H9 (cell line): ENCODE data around the gene PLXNA1. TPM values are rescaled to one million over a fixed set of nuclear protein-coding genes. Genes with fewer than 3 reads are reported as not detected.

Experiments used
- DNase-seq: peaks from one replicate; pipeline ENCODE4 v3.0.0-alpha.2; 2017
- H2AFZ ChIP-seq: one replicate; pipeline ENCODE4 v1.6.1; 2013; ENCODE audit warnings: mild to moderate bottlenecking, low read length, control low read depth, moderate library complexity
- H2AK5ac ChIP-seq: 2 replicates; pipeline ENCODE4 v1.6.1; 2013; ENCODE audit warnings: low read length, control low read depth, mixed read lengths; ENCODE audit not compliant: insufficient read length
- H2BK120ac ChIP-seq: one replicate; pipeline ENCODE4 v1.6.1; 2013; ENCODE audit warnings: low read depth, mild to moderate bottlenecking, low read length, control low read depth, inconsistent platforms; ENCODE audit not compliant: poor library complexity, severe bottlenecking
- H2BK12ac ChIP-seq: 2 replicates; pipeline ENCODE4 v1.6.1; 2013; ENCODE audit warnings: low read length, control low read depth, mixed read lengths, low read depth; ENCODE audit not compliant: insufficient read length
- H2BK15ac ChIP-seq: 2 replicates; pipeline ENCODE4 v1.6.1; 2013; ENCODE audit warnings: low read depth, low read length, control low read depth
- H2BK20ac ChIP-seq: one replicate; pipeline ENCODE4 v1.6.1; 2013; ENCODE audit warnings: low read depth, mild to moderate bottlenecking, low read length, control low read depth, inconsistent platforms; ENCODE audit not compliant: poor library complexity, severe bottlenecking
- H2BK5ac ChIP-seq: 2 replicates; pipeline ENCODE4 v1.6.1; 2013; ENCODE audit warnings: low read length, control low read depth, mixed read lengths; ENCODE audit not compliant: insufficient read length
- H3K14ac ChIP-seq: 2 replicates; pipeline ENCODE4 v1.6.1; 2013; ENCODE audit warnings: low read length, control low read depth; ENCODE audit not compliant: insufficient read depth
- H3K18ac ChIP-seq: 2 replicates; pipeline ENCODE4 v1.6.1; 2013; ENCODE audit warnings: low read depth, mild to moderate bottlenecking, mixed read lengths, low read length, control low read depth; ENCODE audit not compliant: insufficient read length
- H3K23ac ChIP-seq: 2 replicates; pipeline ENCODE4 v1.6.1; 2013; ENCODE audit warnings: low read length, control low read depth, mixed read lengths, low read depth; ENCODE audit not compliant: insufficient read length
- H3K23me2 ChIP-seq: 2 replicates; pipeline ENCODE4 v1.6.1; 2013; ENCODE audit warnings: low read depth, mild to moderate bottlenecking, mixed read lengths, low read length, control low read depth; ENCODE audit not compliant: insufficient read length, poor library complexity, severe bottlenecking
- H3K27ac ChIP-seq: 2 replicates; pipeline ENCODE4 v1.5.1; 2013; ENCODE audit warnings: low read length, control low read depth, mixed read lengths, low read depth; ENCODE audit not compliant: insufficient read length
- H3K27me3 ChIP-seq: 2 replicates; pipeline ENCODE4 v1.6.1; 2013; ENCODE audit warnings: low read length, control low read depth, inconsistent platforms; ENCODE audit not compliant: insufficient read depth
- H3K4ac ChIP-seq: 2 replicates; pipeline ENCODE4 v1.6.1; 2013; ENCODE audit warnings: low read depth, mild to moderate bottlenecking, control low read depth, inconsistent platforms, low read length, moderate library complexity
- H3K4me1 ChIP-seq: 2 replicates; pipeline ENCODE4 v1.6.1; 2013; ENCODE audit warnings: low read length, control low read depth, inconsistent platforms; ENCODE audit not compliant: insufficient read depth
- H3K4me2 ChIP-seq: 2 replicates; pipeline ENCODE4 v1.6.1; 2013; ENCODE audit warnings: low read length, control low read depth, mixed read lengths; ENCODE audit not compliant: insufficient read length, insufficient read depth
- H3K56ac ChIP-seq: 2 replicates; pipeline ENCODE4 v1.6.1; 2013; ENCODE audit warnings: low read depth, mild to moderate bottlenecking, mixed read lengths, low read length, control low read depth; ENCODE audit not compliant: insufficient read length
- H3K79me1 ChIP-seq: 2 replicates; pipeline ENCODE4 v1.6.1; 2013; ENCODE audit warnings: low read depth, mild to moderate bottlenecking, moderate library complexity, low read length, control low read depth, inconsistent platforms; ENCODE audit not compliant: insufficient read depth, poor library complexity, severe bottlenecking
- H3K79me2 ChIP-seq: 2 replicates; pipeline ENCODE4 v1.6.1; 2013; ENCODE audit warnings: low read length, control low read depth, inconsistent platforms; ENCODE audit not compliant: insufficient read depth
- H3K9ac ChIP-seq: 2 replicates; pipeline ENCODE4 v1.6.1; 2013; ENCODE audit warnings: low read length, control low read depth, mixed read lengths; ENCODE audit not compliant: insufficient read length; ENCODE audit errors: extremely low read depth
- H3K9me3 ChIP-seq: one replicate; pipeline ENCODE4 v1.6.1; 2013; ENCODE audit warnings: low read depth, low read length, inconsistent platforms; ENCODE audit not compliant: control insufficient read depth
- H3T11ph ChIP-seq: one replicate; pipeline ENCODE4 v1.6.1; 2013; ENCODE audit warnings: mild to moderate bottlenecking, low read length, control low read depth, inconsistent platforms
- H4K20me1 ChIP-seq: one replicate; pipeline ENCODE4 v1.6.1; 2013; ENCODE audit not compliant: control insufficient read depth, insufficient read length, insufficient read depth
- H4K5ac ChIP-seq: 2 replicates; pipeline ENCODE4 v1.6.1; 2013; ENCODE audit warnings: low read depth, mild to moderate bottlenecking, mixed read lengths, low read length, control low read depth; ENCODE audit not compliant: insufficient read length
- H4K8ac ChIP-seq: replicated peaks from 2 replicates; pipeline ENCODE4 v1.6.1; 2013; ENCODE audit warnings: low read length, control low read depth, mixed read lengths, low read depth; ENCODE audit not compliant: insufficient read length
- H4K91ac ChIP-seq: 2 replicates; pipeline ENCODE4 v1.6.1; 2013; ENCODE audit warnings: low read depth, mild to moderate bottlenecking, moderate library complexity, mixed read lengths, low read length, control low read depth; ENCODE audit not compliant: insufficient read length
- H3K27ac Mint-ChIP-seq, 3 experiments: 2 replicates in 2 of 3; 3 replicates in 1 of 3; pipeline ENCODE4 v1.8.0; 2020 to 2021; ENCODE audit warnings: mixed read lengths in 3 of 3, mild to moderate bottlenecking in 1 of 3, moderate library complexity in 1 of 3
- H3K27me3 Mint-ChIP-seq: 2 replicates; pipeline ENCODE4 v1.8.0; 2021; ENCODE audit warnings: low read depth, mild to moderate bottlenecking, moderate library complexity, mixed read lengths
- H3K36me3 Mint-ChIP-seq, 3 experiments: 2 replicates in 2 of 3; 3 replicates in 1 of 3; pipeline ENCODE4 v1.8.0; 2020 to 2021; ENCODE audit warnings: low read depth in 3 of 3, mixed read lengths in 3 of 3; ENCODE audit not compliant: insufficient read depth in 1 of 3
- H3K4me1 Mint-ChIP-seq, 2 experiments: 2 replicates each; pipeline ENCODE4 v1.8.0; 2020; ENCODE audit warnings: mixed read lengths in 2 of 2
- H3K4me3 Mint-ChIP-seq, 2 experiments: 2 replicates in 1 of 2; 3 replicates in 1 of 2; pipeline ENCODE4 v1.8.0; 2020 to 2021; ENCODE audit warnings: mild to moderate bottlenecking in 2 of 2, mixed read lengths in 2 of 2, moderate library complexity in 1 of 2
- H3K9me3 Mint-ChIP-seq, 2 experiments: 2 replicates in 1 of 2; 3 replicates in 1 of 2; pipeline ENCODE4 v1.8.0; 2020; ENCODE audit warnings: mild to moderate bottlenecking in 2 of 2, mixed read lengths in 2 of 2, moderate library complexity in 1 of 2
- CTCF ChIP-seq: fragments of 200-600 bp; sonication (generic); conservative IDR thresholded peaks from 3 replicates; pipeline ENCODE4 v1.8.0; 2021; ENCODE audit warnings: antibody characterized with exemption, mild to moderate bottlenecking
- WGBS: extraction: QIAGEN DNeasy Blood & Tissue Kit; methylation state at CpG from one replicate; pipeline ENCODE4 v1.1.7; 2013; ENCODE audit warnings: missing lambda C conversion rate, low lambda C conversion rate, mixed read lengths; ENCODE audit not compliant: insufficient read length; ENCODE audit errors: extremely low coverage; 5-methylcytosine and 5-hydroxymethylcytosine counted together
- total RNA-seq: library from RNA; stranded (reverse); gene quantifications from 2 replicates; pipeline ENCODE4 v1.2.1, GENCODE V29; 2021

PLXNA1 gene
- total RNA-seq, 1 experiment from 2014 or later = 42.1 TPM

- Histone ChIP-seq H3K79me2 (no peaks in the 10 kb centered on the region), H4K5ac (no peak overlapping the region), H4K8ac (no peak overlapping the region), H3K4me2 (no peak overlapping the region), H3K14ac (no peak overlapping the region), H3K23me2 (no peaks in the 10 kb centered on the region), H3K9me3 (no peaks in the 10 kb centered on the region), H2BK12ac (no peak overlapping the region), H3K18ac (no peak overlapping the region), H3K27me3 (no peaks in the 10 kb centered on the region), H4K20me1 (no peaks in the 10 kb centered on the region), H3K23ac (no peak overlapping the region), H3K4ac (no peak overlapping the region), H2AK5ac (no peak overlapping the region), H3K56ac (no peak overlapping the region), H2BK15ac (no peak overlapping the region), H2BK5ac (no peak overlapping the region), H3K4me1 (no peaks in the 10 kb centered on the region), H2BK20ac (no peak overlapping the region), H3T11ph (no peak overlapping the region), H2BK120ac (no peak overlapping the region), H3K27ac (no peak overlapping the region), H4K91ac (no peak overlapping the region), H3K9ac (no peak overlapping the region), H2AFZ (no peak overlapping the region), H3K79me1 (no peaks in the 10 kb centered on the region)
- no CpG with 5 or more reads among the region's 8 CpGs for WGBS
- Mint-ChIP-seq H3K27me3 (no peaks in the 10 kb centered on the region), H3K36me3 (no peaks in the 10 kb centered on the region), H3K27ac (no peak overlapping the region), H3K4me1 (peaks cover 0 to 4% of the 10 kb centered on the region in 2 experiments; a peak in 2 of 4 replicates), H3K9me3 (no peaks in the 10 kb centered on the region), H3K4me3 (no peak overlapping the region)
- DNase-seq = no peak
- TF ChIP-seq CTCF = no peak
Measured at GRCh38 chr3:126934991-126935390, 47.9 kb upstream of the PLXNA1 start.
